ENCODE measurements around the gene PRKCD.
A peak's percentile ranks its signal among the peaks of the same experiment; 100 is the strongest.

Gene PRKCD

DNA sequence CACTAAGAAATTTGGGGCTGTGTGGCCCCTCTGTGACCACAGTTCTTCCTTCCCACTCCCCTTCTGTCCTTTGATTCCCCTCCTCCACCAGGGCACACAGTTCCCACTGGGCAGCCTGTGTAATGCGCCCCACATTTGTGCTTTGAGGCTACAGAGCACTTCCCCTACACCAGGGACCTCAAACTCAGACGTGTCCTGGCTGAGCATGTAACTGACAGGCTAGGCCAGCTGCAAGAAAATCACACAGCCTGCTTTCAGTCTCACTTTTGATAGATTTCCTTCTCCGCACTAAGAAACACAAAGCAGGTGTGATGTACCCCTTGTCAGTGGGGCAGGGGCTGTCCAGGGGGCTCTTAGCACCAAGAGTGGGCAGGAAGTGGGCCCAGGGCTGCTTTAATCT, 29.6 kb downstream of the PRKCD start:
- no peak for DNase-seq (ENCODE audit: low read depth in 2 of 2)

- no peak for DNase-seq (ENCODE audit: low read depth in 2 of 2)
Measured at GRCh38 chr3:53191836-53192480, 30.9 kb downstream of the PRKCD start.

GRCh38 chr3:53192608-53193007, 31.6 kb downstream of the PRKCD start:
- no peak for DNase-seq (ENCODE audit: low read depth in 2 of 2)

GRCh38 chr3:53193466-53194209, 32.6 kb downstream of the PRKCD start:
- DNase-seq (ENCODE audit: low read depth in 2 of 2): no peak

- no peak for DNase-seq (ENCODE audit: low read depth in 2 of 2)
Measured at GRCh38 chr3:53194210-53195065, 33.4 kb downstream of the PRKCD start.

- DNase-seq (ENCODE audit: low read depth in 2 of 2): no peak
Measured at GRCh38 chr3:53195066-53195450, 34.0 kb downstream of the PRKCD start.

DNA sequence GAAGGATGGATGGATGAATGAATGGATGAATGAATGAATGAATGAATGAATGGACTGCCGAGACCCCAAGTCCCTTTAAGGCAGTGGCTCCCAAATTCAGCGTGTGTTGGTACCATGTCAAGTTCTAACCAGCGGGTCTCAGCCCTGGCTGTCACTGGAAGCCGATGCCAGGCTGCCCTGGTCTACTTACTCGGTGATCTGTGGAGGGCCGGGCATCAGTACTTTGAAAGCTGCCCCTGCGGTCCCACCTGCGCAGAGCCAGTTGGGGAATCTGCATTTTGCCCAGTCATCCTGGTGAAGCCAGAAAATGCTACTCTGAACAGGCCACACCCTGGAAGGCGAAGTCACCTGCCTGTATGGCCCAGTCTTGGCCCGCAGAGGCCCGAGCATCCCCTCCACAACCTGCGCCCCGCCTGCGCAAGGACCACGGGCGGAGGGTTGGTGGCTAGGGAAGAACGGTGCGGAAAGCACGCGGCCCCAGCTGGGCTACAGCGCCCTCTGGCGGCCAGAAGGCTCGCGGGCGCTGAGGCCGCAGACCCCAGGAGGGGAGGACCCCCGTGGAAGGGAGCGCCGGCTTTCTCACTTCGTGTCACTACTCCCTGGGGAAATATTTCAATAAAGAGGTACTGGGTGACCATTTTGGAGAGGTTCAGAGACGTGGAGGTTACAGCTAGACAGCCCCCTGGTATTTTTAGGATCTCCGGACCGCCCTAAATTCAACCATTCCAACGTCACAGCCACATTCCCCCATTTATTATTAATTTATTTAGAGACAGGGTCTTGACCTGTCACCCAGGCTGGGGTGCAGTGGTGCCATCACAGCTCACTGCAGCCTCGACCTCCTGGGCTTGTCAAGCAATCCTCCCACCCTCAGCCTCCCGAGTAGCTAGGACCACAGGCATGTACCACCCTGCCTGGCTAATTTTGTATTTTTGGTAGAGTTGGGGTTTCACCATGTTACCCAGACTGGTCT, 34.9 kb downstream of the PRKCD start:
- peak; percentile 37 to 52 for DNase-seq (ENCODE audit: low read depth in 2 of 2)

DNA sequence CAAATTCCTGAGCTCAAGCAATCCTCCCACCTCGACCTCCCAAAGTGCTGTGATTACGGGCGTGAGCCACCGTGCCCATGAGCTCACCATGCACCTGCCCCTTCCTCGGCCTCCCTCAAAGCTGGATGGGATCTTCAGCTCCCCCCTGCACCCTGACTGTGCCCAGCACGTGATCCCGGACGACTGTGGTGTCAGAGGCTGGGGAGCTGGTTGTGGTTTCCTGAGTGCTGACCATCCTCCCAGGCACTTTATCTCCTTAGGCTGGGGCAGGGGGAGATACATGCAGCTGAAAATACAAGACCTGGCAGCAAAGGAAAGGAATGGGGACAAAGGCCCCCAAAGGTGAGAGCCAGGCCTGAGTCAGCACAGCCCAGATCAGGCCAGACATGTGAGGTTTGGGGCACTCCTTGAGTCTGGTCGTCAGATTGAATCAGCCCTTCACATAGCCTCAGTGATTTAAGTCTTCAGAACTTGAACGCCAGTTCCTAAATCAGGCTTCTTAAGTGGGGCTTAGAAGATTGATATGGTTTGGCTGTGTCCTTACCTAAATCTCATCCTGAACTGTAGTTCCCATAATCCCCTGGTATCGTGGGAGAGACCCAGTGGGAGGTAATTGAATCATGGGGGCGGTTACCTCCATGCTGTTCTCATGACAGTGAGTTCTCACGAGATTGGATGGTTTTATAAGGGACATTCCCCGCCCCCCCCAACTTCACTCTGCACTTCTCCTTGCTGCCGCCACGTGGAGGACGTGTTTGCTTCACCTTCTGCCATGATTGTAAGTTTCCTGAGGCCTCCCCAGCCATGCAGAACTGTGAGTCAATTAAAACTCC, 35.8 kb downstream of the PRKCD start:
- peak; percentile 32 to 34 for DNase-seq (ENCODE audit: low read depth in 2 of 2)

GRCh38 chr3:53198256-53198977, 37.4 kb downstream of the PRKCD start:
- no peak for DNase-seq (ENCODE audit: low read depth in 2 of 2)

- no peak for DNase-seq (ENCODE audit: low read depth in 2 of 2)
Measured at GRCh38 chr3:53198996-53199395, 38.0 kb downstream of the PRKCD start.

DNA sequence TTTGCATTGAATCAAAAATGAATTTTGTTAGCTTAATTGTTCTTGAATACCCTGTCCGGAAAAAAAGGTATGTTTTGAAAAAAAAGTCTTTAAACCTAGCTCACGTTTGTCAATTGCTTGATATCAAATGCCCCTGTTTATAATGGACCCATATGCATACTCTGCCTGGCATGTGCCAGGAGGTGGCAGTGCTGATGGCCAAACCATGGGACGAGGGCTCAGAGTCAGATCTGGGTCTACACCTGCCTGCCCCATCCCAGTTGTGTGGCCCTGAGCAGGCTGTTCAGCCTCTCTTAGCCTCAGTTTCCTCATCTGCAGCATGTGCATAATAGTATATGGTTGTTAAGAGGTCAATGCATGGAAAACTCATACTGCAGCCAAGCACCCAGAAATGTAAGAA, 38.8 kb downstream of the PRKCD start:
- no peak for DNase-seq (ENCODE audit: low read depth in 2 of 2)

GRCh38 chr3:53200501-53201498, 39.8 kb downstream of the PRKCD start:
- no peak for DNase-seq (ENCODE audit: low read depth in 2 of 2)

GRCh38 chr3:53202331-53203015, 41.5 kb downstream of the PRKCD start:
- DNase-seq (ENCODE audit: low read depth in 2 of 2): no peak

GRCh38 chr3:53211706-53212702, 51.0 kb downstream of the PRKCD start:
- no peak for DNase-seq (ENCODE audit: low read depth in 2 of 2)

GRCh38 chr3:53213276-53213675, 52.3 kb downstream of the PRKCD start:
- DNase-seq (ENCODE audit: low read depth in 2 of 2): no peak

DNA sequence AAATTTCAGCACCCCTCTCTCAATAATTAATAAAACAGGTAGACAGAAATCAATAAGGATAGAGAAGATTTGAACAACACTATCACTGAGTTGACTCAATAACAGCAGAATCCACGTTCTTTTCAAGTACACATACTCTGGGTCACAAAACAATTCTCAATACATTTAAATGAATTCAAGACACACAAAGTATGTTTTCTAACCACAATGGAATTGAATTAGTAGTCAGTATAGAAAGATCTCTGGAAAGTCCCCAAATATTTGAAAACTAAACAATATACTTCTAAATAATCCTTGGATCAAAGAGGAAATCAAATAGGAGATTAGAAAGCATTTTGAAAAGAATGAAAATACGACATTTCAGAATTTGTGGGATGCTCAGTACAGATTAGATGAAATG, 54.8 kb downstream of the PRKCD start:
- DNase-seq (ENCODE audit: low read depth in 2 of 2): no peak

DNA sequence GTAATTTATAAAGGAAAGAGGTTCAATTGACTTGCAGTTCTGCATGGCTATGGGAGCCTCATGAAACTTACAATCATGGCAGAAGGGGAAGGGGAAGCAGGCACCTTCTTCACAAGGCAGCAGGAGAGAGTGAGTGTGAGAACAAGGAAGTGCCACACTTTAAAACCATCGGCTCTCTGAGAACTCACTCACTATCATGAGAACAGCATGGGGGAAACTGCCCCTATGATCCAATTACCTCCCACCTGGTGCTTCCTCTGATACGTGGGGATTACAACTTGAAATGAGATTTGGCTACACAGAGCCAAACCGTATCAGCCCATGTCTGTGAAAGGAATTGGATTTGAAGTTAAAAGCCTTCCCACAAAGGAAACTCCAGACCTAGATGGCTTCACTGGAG, 55.7 kb downstream of the PRKCD start:
- no peak for DNase-seq (ENCODE audit: low read depth in 2 of 2)
